Measurements from ENCODE around the gene ZBTB47.

GRCh38 chr3:42647821-42648459, 5.6 kb upstream of the ZBTB47 start:
- TF ChIP-seq CTCF (IDR thresholded peaks at IDR 0.05), result no peak
- no peak for TF ChIP-seq EZH2phosphoT487 (IDR thresholded peaks at IDR 0.05)

Data from neural progenitor cell (in vitro differentiated cells).